GM21619 (cell line): ENCODE measurements around the gene MEIS1.

Source experiments
- ATAC-seq: cut with Tn5 transposase; IDR thresholded peaks from one replicate; pipeline ENCODE4 v1.9.1; 2021; ENCODE audit not compliant: unreplicated experiment

Gene MEIS1

DNA sequence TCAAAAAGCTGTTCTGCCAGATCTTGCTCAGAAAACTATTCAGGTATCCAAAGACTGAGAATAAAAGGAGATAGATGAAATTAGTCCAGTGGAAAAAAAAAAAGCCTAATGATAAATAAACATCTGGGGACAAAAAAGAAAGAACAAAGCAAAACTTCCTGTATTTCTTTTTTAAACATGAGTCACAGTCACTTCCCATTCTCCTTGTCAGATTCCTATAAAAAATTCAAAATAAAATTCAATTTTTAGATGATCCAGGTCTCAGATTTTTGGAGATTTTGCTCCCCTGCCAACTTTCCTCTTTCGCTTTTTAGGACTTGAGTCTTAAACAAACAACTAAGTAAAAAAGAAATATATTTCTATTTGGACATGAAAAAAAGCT, 127.4 kb downstream of the MEIS1 start:
- ATAC-seq, result no peak

DNA sequence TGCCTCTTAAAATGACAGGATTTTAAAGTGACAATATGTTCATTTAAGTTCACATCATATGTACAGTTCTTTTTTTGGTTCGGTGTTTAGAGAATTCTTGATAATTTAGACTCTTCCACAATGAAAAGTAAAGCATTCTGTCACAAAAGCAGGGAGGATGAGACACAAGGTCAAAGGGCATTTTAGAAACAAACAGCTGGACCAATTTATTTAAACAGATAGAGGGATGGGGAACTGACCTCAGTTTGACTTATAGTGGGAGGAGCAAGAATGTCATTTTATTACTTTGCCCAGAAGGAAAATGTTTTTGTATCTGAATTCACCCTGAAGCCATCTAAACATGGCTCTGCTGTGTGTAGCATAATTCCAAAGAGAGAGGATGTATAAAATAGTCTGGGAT, 128.5 kb downstream of the MEIS1 start:
- no peak for ATAC-seq

DNA sequence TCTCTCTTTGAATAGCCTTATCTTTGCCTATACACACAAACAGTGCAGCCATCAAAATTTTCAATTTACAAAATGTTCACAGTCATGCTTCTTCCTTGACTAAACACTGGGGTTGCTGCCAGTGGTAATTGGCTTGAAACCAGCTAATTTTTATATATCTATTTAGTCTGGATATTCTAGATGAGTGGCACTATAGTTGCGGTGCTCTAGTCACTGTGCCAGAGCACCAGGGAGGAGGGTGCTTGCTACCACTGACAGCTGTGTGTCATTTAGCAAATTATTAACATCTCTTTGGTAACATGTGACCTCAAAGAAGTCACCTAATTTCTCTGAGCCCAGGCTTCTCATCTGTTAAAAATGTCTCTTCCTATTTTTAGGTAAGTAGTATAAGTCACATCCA, 130.4 kb downstream of the MEIS1 start:
- ATAC-seq, result no peak

DNA sequence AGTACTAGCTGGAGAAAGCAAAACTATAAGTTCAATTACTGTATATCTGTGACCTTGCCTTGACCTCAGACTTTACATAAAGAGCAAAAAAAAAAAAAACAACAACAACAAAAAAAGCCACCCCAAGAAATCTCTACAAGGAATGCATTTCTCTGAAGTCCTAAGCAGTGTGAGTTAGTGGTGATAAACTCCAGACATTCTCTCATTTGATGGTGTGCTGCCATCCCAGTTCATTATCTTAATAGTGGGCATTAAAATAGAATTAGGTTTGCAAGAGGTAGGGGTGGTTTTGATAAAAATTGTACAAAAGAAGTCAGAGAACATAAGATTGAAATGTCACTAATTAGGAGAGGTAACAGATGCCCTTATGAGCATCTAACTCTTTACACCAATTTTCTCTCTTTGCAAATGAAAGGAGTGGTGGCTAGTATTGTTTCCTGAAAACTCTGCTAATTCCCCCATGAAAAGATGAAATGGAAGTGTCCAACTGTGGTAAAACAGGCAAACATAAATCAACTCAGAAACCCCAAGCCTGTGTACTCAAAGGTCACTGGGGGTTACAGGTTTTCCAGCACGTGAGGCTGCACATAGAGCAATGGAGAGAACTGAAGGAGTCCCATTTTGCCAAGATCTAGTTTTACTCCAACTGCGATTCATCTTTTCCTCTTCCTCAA, 131.9 kb downstream of the MEIS1 start:
- no peak for ATAC-seq

DNA sequence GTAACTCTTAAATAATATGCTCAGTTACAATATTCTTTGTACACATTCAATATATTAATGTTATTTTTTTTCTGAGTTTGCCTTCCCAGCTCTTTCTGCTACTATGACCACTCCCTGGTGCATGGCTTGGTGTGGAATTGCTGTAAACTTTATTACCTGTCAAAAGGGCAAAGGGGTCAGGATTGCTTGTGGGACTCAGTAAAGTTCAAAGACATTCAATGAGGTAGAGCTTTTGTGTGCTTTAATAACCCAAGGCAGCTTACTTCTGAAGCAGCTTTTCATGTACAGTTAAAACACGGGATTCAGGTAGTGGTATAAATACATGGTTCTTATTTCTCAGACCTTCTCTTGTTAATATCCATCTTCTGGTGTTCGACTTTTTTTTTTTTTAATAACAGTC, 132.8 kb downstream of the MEIS1 start:
- ATAC-seq, result no peak

DNA sequence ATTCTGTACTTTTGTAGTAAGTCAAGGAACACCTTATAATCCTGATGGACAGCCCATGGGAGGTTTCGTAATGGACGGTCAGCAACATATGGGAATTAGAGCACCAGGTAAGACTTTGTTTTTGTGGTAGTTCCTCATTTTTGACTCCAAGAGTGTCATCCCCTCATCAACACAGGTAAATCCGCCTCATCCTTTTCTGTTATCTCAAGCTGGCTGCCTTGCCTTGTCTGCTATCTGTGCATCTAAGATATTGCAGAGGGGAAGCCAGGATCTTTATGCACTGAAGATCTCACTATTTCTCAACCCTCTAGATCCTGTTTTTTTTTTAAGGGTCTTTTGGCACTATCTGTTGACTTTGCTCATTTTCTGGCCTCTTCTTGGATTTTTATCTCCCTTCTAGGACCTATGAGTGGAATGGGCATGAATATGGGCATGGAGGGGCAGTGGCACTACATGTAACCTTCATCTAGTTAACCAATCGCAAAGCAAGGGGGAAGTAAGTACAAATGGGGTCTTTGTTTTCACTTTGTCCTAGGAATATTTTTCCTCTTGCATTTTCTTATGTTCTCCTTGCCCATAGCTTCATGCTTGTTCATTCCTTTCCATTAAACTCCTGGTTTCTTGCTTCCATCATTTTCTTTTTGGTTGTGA, 133.8 kb downstream of the MEIS1 start:
- ATAC-seq, result no peak

DNA sequence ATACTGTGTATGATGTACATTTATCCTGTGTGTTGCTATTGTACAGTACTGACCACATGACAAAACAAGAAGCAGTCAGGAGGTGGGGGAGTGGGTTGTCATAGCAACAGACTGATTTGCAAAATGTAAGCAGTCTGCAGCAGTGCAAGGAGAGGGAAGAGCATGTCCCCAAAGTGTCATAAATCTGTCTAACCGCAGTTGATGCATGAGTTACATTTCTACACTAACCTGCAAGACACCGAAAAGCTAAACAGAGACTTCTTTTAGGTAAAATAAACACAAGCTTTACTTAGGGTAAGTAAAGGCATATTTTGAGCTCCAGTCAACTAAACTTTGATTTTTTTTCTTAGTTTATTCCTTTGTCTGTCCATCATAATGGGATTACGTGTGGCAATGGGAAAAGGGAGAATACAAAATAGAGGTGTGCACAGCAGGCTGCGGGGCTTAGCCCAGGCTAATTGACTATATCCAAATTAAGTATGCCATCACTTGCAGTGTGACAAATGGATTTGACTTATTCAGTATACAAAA, 134.5 kb downstream of the MEIS1 start:
- ATAC-seq, result no peak

DNA sequence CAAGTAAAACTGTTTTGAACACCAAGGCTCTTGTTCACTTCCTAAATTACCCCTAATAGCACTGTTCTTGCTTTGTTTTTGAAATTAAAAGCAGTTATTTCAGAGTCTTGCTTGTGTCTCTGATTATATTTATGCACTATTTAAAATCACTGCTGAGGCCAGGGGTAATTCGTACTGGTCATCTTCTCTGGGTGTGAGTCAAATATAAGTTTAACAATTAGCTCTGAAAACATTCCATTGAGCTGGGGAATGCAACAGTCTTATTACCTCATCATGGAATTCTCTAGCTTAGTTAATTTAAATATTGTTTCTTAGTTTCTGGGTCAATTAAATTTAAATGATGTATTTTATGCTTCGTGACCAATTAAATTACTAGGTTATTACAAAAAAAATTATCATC, 135.0 kb downstream of the MEIS1 start:
- no peak for ATAC-seq

DNA sequence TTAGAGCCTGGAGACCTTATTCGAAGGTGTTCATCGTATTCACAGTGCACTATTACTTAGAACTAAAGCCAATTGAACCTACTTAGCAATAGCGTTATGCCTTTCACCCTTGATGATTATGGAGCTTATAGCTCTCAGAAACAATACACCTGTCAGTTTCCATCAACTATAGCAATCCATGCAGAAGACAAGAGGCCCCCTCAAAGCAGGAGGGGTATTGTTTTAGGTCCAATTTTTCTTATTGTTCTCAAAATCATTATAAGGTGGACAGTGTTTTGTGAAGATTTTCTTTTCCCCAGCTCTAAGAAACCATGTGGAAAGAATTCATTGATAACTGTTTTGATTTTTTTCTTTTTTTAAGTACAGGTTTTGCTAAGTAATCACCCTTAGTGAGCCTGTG, 135.5 kb downstream of the MEIS1 start:
- ATAC-seq, result no peak

DNA sequence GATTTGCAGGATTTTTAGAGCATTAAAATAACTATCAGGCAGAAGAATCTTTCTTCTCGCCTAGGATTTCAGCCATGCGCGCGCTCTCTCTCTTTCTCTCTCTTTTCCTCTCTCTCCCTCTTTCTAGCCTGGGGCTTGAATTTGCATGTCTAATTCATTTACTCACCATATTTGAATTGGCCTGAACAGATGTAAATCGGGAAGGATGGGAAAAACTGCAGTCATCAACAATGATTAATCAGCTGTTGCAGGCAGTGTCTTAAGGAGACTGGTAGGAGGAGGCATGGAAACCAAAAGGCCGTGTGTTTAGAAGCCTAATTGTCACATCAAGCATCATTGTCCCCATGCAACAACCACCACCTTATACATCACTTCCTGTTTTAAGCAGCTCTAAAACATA, 137.0 kb downstream of the MEIS1 start:
- no peak for ATAC-seq

DNA sequence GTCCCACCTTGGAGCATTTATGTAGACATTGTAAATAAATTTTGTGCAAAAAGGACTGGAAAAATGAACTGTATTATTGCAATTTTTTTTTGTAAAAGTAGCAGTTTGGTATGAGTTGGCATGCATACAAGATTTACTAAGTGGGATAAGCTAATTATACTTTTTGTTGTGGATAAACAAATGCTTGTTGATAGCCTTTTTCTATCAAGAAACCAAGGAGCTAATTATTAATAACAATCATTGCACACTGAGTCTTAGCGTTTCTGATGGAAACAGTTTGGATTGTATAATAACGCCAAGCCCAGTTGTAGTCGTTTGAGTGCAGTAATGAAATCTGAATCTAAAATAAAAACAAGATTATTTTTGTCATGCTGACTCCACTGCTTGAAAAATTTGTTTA, 137.5 kb downstream of the MEIS1 start:
- ATAC-seq, result no peak

DNA sequence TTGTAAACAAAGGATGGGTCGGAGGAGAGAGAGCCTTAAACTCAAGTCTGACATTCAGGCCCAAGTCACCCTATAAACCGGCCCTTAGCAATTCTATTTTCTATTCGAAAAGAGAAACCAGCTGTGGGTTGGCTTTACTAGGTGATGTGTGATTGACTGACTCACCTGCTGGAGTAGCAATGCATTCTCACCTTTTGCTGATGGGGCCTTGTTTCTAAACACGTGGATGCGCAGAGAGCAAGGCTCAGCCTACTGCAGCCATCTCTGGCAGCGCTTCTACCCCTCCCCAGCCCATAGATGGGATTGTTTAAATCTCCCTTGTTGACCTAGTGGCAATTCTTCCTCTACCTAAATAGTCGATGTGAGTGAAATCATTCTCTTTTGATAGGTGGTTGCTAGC, 138.5 kb downstream of the MEIS1 start:
- ATAC-seq, result no peak

DNA sequence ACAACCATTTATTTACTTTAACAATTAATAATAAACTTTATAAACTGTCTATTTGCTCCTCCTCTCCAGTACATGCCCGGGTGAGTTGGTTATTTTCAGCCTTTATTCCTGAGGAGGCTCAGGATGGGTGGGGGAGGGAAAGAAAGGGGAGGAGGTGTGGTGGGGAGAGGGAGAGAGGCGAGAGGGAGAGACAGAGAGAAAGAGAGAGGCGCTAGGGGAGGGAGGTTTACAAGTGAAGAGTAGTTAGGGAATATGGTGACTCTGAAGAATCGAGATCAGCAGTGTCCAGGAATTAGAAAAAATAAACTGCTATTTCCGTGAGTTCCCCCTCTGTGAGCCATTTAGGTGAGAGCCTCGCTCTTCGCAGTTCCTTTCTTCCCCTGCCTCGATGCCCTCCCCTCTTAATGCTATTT, 138.9 kb downstream of the MEIS1 start:
- ATAC-seq, result no peak

DNA sequence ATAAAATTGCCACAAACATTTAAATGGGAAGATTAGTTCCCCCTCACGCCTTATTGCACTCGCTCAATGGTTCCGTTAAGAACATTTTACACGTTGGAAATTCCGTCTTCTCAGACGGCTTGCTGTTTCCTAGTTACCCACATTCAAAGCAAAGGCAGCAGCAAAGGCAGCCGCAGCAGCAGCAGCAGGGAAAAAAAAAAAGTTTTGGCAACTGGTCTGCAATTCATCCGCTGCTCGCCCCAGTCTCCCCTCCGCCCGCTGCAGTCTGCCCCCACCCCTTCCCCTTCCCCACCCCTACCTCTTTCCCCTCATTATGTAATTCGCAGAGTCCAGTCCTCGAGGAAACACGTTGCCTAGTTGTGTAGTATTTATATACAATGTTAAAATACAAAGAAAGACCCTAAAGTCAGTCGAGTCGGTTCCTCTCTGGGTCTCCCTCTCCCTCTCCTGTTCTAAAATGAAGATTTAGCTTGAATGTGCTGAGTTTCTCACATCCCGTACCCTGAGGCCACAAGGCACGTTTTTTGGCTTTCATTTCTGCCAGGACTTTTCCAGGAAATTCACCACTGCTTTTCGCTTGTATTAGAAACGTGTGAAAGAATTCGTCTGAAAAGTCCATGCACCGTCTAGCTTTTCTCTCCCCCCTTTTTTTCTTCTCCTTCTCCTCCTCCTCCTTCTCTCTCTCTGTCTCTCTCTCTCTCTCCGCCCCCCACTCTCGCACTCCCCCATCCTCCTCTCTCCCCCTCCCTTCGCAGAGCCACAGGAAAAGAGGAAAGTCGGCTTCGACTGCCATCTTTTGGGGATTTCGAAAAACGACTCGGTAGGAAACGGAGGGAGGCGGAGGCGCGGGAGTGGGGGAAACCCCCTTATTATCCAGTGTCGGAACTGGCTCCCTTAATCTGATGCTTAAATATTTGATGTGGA, 140.0 kb downstream of the MEIS1 start:
- no peak for ATAC-seq

DNA sequence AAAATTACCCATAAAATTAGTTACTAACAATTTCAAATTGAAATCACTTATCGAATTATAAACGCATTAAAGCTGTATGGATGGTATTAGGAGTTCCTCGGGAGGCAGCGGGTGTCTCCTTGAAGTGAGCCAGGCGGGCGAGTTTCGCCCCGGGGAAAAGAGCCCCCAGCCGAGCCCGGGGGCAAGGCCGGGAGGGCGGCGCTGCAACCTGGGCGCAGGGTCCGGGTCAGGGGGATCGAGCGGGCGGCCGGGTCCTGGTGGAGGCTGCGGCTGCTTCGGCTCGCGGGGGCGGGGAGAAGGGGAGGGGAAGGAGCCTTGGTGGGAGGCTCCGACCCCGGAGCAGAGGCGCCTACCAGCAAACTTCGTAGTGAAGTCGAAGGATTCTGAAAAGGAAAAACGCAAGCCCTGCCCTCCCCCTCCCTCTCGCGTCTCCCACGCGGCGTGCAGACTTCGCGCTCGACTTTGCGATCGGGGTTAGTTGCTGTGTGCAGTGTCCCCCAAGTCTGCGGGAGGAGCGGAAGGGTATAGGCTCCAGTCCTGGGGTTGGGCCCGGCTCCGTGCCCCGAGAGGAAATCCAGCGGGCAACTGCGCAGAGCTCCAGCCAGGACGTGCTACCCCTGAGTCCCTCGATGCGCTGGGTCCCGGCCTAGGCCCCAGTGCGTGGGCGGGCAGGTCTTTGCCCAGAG, 140.8 kb downstream of the MEIS1 start:
- ATAC-seq, result no peak

DNA sequence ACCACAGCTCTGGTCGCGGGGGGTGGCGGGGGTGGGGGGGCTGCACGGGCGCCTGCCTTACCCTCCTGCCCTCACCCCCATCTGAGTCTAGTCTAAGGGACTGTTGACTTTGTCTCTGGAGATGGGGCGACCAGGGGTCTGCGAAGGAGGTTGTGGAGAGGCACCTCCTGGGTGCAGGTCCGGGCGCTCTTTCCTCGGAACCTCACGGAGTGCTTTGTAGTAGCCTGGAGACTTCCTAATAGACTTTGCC, 141.3 kb downstream of the MEIS1 start:
- ATAC-seq, result no peak

DNA sequence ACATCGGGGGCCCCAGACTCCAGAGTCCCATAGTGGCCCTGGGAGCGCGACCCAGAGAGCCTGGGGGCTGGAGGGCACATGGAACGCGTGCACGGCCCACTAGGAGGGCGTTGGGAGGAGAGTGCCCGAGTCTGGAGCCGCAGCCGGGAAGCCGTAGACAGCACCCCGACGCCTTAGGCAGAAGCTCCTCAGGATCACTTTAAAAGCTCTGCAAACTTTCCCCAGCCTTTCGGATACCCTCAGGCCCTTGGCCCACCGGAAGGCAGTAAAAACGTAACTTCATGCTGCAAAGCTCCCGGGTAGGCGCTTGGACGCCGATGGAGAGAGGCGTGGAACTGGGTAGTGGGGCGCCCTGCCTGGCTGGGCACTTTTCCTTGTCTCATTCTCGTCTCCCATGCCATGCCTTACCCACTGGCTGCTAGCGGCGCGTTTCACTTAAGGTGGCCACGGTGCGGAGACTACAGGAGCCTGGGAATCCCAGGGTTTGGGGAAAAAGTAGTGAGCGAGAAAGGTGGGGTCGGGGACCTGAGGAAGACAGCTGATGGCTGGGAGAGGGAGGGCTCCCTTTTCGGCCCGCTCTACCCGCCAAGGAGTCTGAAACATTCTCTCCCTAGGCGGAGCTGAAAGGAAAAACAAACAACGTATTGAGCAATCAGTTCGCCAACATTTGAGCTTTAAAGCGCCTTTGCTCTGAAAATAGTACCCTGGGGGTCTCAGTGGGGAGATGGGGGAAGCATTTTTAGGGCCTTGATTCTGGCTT, 141.8 kb downstream of the MEIS1 start:
- no peak for ATAC-seq

DNA sequence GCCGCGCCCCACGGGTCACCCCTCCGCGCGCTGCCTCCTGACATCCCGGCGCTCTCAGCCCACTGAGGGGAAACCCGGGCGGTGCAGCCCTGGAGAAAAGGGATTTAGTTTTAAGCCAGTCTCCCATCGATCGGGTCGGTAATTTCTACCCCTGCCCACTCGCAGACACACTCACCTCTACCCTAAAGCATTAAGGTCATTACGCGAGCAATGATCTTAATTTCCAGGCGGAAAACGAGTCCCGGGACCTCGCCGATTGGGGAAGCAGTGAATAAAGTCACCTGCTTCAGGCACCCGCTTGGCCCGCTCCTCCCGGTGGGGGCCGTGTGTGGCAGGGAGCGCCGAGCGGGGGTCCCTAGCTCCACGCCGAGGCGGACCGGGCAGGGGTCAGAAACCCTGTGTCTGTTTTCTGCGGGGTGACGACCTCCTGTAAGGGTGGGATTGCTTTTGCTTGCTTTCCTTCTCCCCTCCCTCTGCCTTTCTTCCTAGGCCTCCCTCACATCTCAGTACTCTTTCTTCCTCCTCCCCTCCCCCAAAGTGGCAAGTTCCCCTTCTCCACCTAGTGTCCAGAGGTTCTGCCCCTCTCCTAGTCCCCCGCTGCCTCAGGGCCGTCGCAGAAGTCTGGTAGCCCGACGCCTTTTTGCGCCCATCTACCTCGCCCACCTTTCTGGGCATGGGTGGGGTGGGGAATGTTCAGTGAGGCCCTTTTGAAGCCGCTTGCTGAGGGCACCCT, 142.6 kb downstream of the MEIS1 start:
- ATAC-seq, result no peak

DNA sequence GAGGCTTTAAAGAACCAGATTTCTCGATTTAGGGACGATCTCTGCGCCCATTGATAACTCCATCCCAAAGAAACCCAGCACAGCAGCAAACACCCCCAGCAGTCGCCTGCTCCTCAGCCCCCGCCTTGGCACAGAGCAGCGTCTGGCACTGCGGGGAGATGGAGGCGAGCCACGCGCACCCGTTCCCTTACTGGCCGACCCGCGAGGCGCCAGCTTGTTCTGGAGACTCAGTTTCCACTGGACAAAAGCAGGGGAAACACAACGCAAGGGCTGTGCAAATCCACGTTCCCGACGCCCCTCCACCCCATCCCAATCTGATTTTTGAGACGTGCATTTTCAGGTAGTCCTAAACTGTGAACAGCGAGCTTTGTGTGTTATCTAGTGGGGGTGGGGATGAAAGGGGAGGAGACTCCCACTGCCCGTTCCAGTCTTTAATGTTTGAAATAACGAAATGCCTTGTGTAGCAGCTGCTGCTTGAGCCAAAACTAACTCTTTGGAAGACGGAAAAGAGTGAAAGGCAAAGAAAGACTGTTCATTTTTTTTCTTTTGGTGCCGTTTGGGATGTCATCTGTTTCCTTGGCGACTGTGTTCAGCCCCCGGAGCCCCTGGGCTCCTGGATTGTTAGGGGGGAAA, 143.2 kb downstream of the MEIS1 start:
- ATAC-seq, result no peak

DNA sequence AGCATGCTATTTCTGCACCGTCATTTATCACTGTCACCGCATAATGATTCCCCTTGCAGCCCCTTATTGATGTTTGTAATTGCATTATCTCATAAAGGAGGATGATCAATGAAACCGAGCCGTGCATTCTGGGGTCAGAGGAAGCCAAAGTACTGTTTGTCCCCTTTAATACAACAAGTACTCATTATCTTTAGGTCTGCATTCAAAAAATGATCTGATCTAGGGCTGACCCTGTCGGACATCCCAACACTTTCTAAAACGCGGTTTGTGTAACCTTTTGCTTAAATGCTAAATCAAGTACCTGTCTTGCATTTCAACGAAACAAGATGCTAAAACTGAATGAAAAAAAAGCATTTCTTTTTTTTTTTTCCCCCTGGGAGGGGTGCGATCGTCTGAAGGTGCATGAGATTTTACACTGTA, 143.8 kb downstream of the MEIS1 start:
- ATAC-seq, result no peak
